Loucy (cell line): ENCODE measurements around the gene UTF1.

Experiments used
- CTCF ChIP-seq: fragments of 200-600 bp; sonication (generic); conservative IDR thresholded peaks from 2 replicates; pipeline ENCODE4 v1.5.1; 2014; ENCODE audit warnings: mild to moderate bottlenecking, antibody characterized with exemption, low read length
- EZH2phosphoT487 ChIP-seq: fragments of 200-600 bp; IDR thresholded peaks from 2 replicates; pipeline ENCODE4 v1.6.1; 2018; ENCODE audit warnings: antibody characterized with exemption, mild to moderate bottlenecking, moderate library complexity, borderline replicate concordance

- TF ChIP-seq CTCF (no peak), EZH2phosphoT487 (no peak)
Observed at GRCh38 chr10:133198621-133199487, 31.2 kb upstream of the UTF1 start.
